A549 (cell line): ENCODE results near the gene ATG5. TPM values are rescaled to one million over a fixed set of nuclear protein-coding genes. Genes with fewer than 3 reads are reported as not detected.

ENCODE experiments used
- ATAC-seq, 2 experiments: fragments of 200-7000 bp in 1 of 2; fragments of >200 bp in 1 of 2; cut with Nextera tagmentation in 1 of 2; cut with Tn5 transposase in 1 of 2; 3 replicates each; pipeline versions ENCODE4 v1.8.0 to v1.9.1; 2018 to 2020; ENCODE audit warnings: mild to moderate bottlenecking in 1 of 2, moderate library complexity in 1 of 2
- CTCF ChIA-PET: fragments of 300-600 bp; sonication (Branson Sonifier 250); formaldehyde crosslinking; extraction: SDS; loops from one replicate; lab custom pipeline; 2021; ENCODE audit warnings: antibody characterized with exemption, inconsistent platforms; lab: Yijun Ruan, JAX
- POLR2A ChIA-PET: fragments of 350-600 bp; formaldehyde crosslinking; extraction: SDS; loops from one replicate; lab custom pipeline; 2021; ENCODE audit warnings: antibody characterized with exemption, inconsistent platforms; lab: Yijun Ruan, JAX
- DNase-seq, 2 experiments: peaks; one replicate each; pipeline versions ENCODE4 v3.0.0 to v3.0.0-alpha.2; 2011 to 2016; ENCODE audit warnings: low read depth in 1 of 2, low spot score in 1 of 2
- FAIRE-seq: peaks from 2 replicates; lab custom pipeline; 2011; peaks lifted over from hg19 to GRCh38; lab: Jason Lieb, UNC
- H3K27ac ChIP-seq, 2 experiments: fragments of >200 bp; sonication (Bioruptor Twin); formaldehyde crosslinking; 3 replicates each; pipeline ENCODE4 v1.5.1; 2016 to 2017
- H3K4me1 ChIP-seq: fragments of >200 bp; sonication (Bioruptor Twin); formaldehyde crosslinking; 3 replicates; pipeline ENCODE4 v1.6.1; 2016
- H3K4me2 ChIP-seq: fragments of >200 bp; sonication (Bioruptor Twin); formaldehyde crosslinking; 3 replicates; pipeline ENCODE4 v1.6.1; 2016
- H3K4me3 ChIP-seq: fragments of >200 bp; sonication (Bioruptor Twin); formaldehyde crosslinking; 3 replicates; pipeline ENCODE4 v1.5.1; 2016
- H3K9me3 ChIP-seq: fragments of >200 bp; sonication (Bioruptor Twin); formaldehyde crosslinking; 3 replicates; pipeline ENCODE4 v1.6.1; 2016
- CHD2 ChIP-seq: fragments of 150-350 bp; IDR thresholded peaks from 2 replicates; pipeline ENCODE4 v1.6.1; 2014; ENCODE audit warnings: low read length; ENCODE audit not compliant: partially characterized antibody
- EHMT2 ChIP-seq: fragments of 200-600 bp; sonication (generic); IDR thresholded peaks from 2 replicates; pipeline ENCODE4 v1.6.1; 2016; ENCODE audit warnings: antibody characterized with exemption, low read depth, mild to moderate bottlenecking, moderate library complexity
- EP300 ChIP-seq, 2 experiments: fragments of >200 bp; sonication (Bioruptor Twin); formaldehyde crosslinking; IDR thresholded peaks; 2 replicates in 1 of 2; 3 replicates in 1 of 2; pipeline ENCODE4 v1.6.1; 2016 to 2017
- FOSL2 ChIP-seq, 2 experiments: fragments of 450-650 bp in 1 of 2; fragments of >200 bp in 1 of 2; sonication (Bioruptor Twin) in 1 of 2; formaldehyde crosslinking; IDR thresholded peaks; 2 replicates each; pipeline versions ENCODE4 v1.5.0 to v1.6.1; 2016 to 2020; ENCODE audit warnings: mild to moderate bottlenecking in 1 of 2, moderate library complexity in 1 of 2
- GATA3 ChIP-seq: IDR thresholded peaks from 2 replicates; pipeline ENCODE4 v1.6.1; 2012; ENCODE audit warnings: borderline replicate concordance
- HEYL ChIP-seq: fragments of 250-450 bp; sonication (Bioruptor Pico); IDR thresholded peaks from 2 replicates; pipeline ENCODE4 v1.8.0; 2021; ENCODE audit warnings: mild to moderate bottlenecking, moderate library complexity
- HOXA7 ChIP-seq: fragments of 250-450 bp; sonication (Bioruptor Pico); IDR thresholded peaks from 2 replicates; pipeline ENCODE4 v1.5.0; 2020; ENCODE audit warnings: mild to moderate bottlenecking, moderate library complexity
- JUNB ChIP-seq: fragments of >200 bp; sonication (Bioruptor Twin); formaldehyde crosslinking; IDR thresholded peaks from 2 replicates; pipeline ENCODE4 v1.6.1; 2016
- KDM5A ChIP-seq: fragments of 200-600 bp; sonication (generic); IDR thresholded peaks from 2 replicates; pipeline ENCODE4 v1.6.1; 2016; ENCODE audit warnings: antibody characterized with exemption, mild to moderate bottlenecking
- MAZ ChIP-seq: fragments of 150-350 bp; IDR thresholded peaks from 2 replicates; pipeline ENCODE4 v1.6.1; 2014; ENCODE audit warnings: antibody characterized with exemption, low read depth, low read length, borderline replicate concordance
- MYC ChIP-seq: IDR thresholded peaks from 2 replicates; pipeline ENCODE4 v1.6.1; 2012; ENCODE audit warnings: mild to moderate bottlenecking, inconsistent platforms, low read length, improper control_type of control experiment, borderline replicate concordance
- NFE2L2 ChIP-seq: fragments of 150-350 bp; conservative IDR thresholded peaks from 2 replicates; pipeline ENCODE4 v1.6.1; 2014; ENCODE audit warnings: low read length
- NPAS2 ChIP-seq: fragments of 250-450 bp; sonication (Bioruptor Pico); IDR thresholded peaks from 2 replicates; pipeline ENCODE4 v1.8.0; 2022; ENCODE audit warnings: mild to moderate bottlenecking, moderate library complexity, borderline replicate concordance
- PBX3 ChIP-seq: IDR thresholded peaks from 2 replicates; pipeline ENCODE4 v1.6.1; 2012
- PHF8 ChIP-seq: fragments of 200-600 bp; sonication (generic); IDR thresholded peaks from 2 replicates; pipeline ENCODE4 v1.6.1; 2016; ENCODE audit warnings: low read depth, mild to moderate bottlenecking, antibody characterized with exemption, moderate library complexity, borderline replicate concordance
- POLR2AphosphoS2 ChIP-seq: conservative IDR thresholded peaks from 2 replicates; pipeline ENCODE4 v1.6.1; 2012; ENCODE audit warnings: low read length, improper control_type of control experiment, inconsistent platforms
- RAD21 ChIP-seq, 2 experiments: fragments of >200 bp in 1 of 2; sonication (Bioruptor Twin) in 1 of 2; formaldehyde crosslinking in 1 of 2; IDR thresholded peaks in 1 of 2; conservative IDR thresholded peaks in 1 of 2; 2 replicates in 1 of 2; 3 replicates in 1 of 2; pipeline ENCODE4 v1.6.1; 2012 to 2018; ENCODE audit warnings: inconsistent platforms in 1 of 2
- RCOR1 ChIP-seq: fragments of 150-350 bp; IDR thresholded peaks from 2 replicates; pipeline ENCODE4 v1.6.1; 2014; ENCODE audit warnings: antibody characterized with exemption, low read length, low read depth
- RNF2 ChIP-seq: fragments of 200-600 bp; sonication (generic); IDR thresholded peaks from 2 replicates; pipeline ENCODE4 v1.6.1; 2016; ENCODE audit warnings: low read depth, mild to moderate bottlenecking, antibody characterized with exemption, moderate library complexity, borderline replicate concordance
- SMC3 ChIP-seq: fragments of >200 bp; sonication (Bioruptor Twin); formaldehyde crosslinking; IDR thresholded peaks from 3 replicates; pipeline ENCODE4 v1.6.1; 2018; ENCODE audit warnings: inconsistent platforms
- ZFP36 ChIP-seq: fragments of 450-650 bp; IDR thresholded peaks from 2 replicates; pipeline ENCODE4 v1.6.1; 2014; ENCODE audit warnings: borderline replicate concordance; ENCODE audit not compliant: partially characterized antibody
- ZNF302 ChIP-seq: fragments of 250-450 bp; sonication (Bioruptor Pico); IDR thresholded peaks from 2 replicates; pipeline ENCODE4 v1.9.0; 2021; ENCODE audit warnings: inconsistent platforms, mild to moderate bottlenecking, moderate library complexity
- WGBS: methylation state at CpG from one replicate; pipeline ENCODE4 v1.1.6; 2017; ENCODE audit errors: missing lambda C conversion rate; 5-methylcytosine and 5-hydroxymethylcytosine counted together
- polyA plus RNA-seq, 4 experiments: library from polyadenylated mRNA; depleted of rRNA in 3 of 4; stranded (reverse); fragments of >200 nt; fragmentation: RNase III in 1 of 4; extraction: RNeasy Plus Mini Kit Qiagen cat#74134 plus additional on column Dnase treatment in 1 of 4; gene quantifications; 2 replicates in 3 of 4; 3 replicates in 1 of 4; pipeline ENCODE4 v1.2.3, GENCODE V29; 2011 to 2017
- TF ChIP-seq, protein P1 (sequence below): fragments of 450-650 bp; IDR thresholded peaks from 2 replicates; pipeline ENCODE4 v1.6.1; 2014; ENCODE audit warnings: antibody characterized with exemption
- TF ChIP-seq, protein P2 (sequence below): fragments of >200 bp; sonication (Bioruptor Twin); formaldehyde crosslinking; IDR thresholded peaks from 3 replicates; pipeline ENCODE4 v1.5.1; 2016

ATG5 gene
- polyA plus RNA-seq, 2 of the 4 experiments (the other 2 are of a cell fraction), result 26.6 to 53.5 TPM

GRCh38 chr6:106227612-106228507 lies 97.7 kb downstream of the ATG5 start (continued):
- TF ChIP-seq EP300 (IDR thresholded peaks at IDR 0.05) (no peak), HEYL (CRISPR knock-in tag) (no peak), KDM5A (no peak), RCOR1 (no peak)
- TF ChIP-seq, protein P1, sequence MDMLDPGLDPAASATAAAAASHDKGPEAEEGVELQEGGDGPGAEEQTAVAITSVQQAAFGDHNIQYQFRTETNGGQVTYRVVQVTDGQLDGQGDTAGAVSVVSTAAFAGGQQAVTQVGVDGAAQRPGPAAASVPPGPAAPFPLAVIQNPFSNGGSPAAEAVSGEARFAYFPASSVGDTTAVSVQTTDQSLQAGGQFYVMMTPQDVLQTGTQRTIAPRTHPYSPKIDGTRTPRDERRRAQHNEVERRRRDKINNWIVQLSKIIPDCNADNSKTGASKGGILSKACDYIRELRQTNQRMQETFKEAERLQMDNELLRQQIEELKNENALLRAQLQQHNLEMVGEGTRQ, result no peak

DNA sequence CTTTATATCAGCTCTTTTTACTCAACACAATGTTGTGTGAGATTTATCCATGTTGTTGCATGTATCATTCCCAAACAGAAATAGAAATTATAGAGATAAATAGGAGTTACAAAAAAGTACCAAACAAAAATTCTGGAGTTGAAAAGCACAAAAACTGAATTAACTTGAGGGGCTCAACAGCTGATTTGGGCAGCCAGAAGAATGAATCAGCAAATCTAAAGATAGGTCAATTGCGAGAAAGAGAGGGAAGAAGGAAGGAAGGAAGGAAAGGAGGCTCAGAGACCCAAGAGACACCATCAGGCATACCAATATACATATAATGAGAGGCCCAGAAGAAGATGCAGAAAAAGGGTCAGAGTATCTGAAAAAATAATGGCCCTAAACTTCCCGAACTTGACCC lies 98.9 kb downstream of the ATG5 start:
- ChIA-PET POLR2A (no interaction called here), CTCF (interaction anchor here (0.5 kb wide), 1 partner anchor 587 kb away, joined by 3 read pairs; no protein-coding TSS in a partner anchor)
- Histone ChIP-seq H3K9me3 (no peaks in the 10 kb centered on the region), H3K4me2 (no peak overlapping the region), H3K27ac (peak overlapping the region; percentile 57 to 64), H3K4me3 (no peak overlapping the region), H3K4me1 (peaks cover 39% of the 10 kb centered on the region)
- FAIRE-seq (no peak), DNase-seq (no peak), ATAC-seq (no peak)
- TF ChIP-seq KDM5A (no peak), ZNF302 (no peak)
- 85% methylated on average over 2 of the region's 2 CpGs for WGBS

DNA sequence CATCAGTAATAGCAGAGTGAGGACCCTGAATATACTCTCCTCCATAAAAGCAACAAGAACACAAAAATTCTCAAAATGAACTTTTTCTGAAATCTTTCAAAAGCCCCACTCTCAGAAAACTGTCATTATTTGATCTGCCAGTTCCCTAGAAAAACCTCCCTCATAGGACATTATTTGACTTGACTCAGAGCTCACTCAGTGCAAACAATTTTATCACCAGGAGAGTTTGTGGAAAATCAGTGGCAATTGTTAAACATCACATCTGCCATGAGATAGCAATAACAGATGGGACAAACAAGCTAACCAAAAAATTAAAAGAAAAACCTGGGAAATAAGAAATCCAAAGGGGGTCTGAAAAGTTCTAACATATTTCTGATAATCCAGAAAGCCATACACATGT lies 100.0 kb downstream of the ATG5 start:
- Histone ChIP-seq H3K9me3 (no peaks in the 10 kb centered on the region), H3K4me3 (no peak overlapping the region), H3K27ac (peak overlapping the region; percentile 64 to 75)
- TF ChIP-seq GATA3 (peak; percentile 28; the same call in 1 of the 2 replicates), RAD21 (conservative IDR thresholded peaks at IDR 0.05 in 1 of 2, IDR thresholded peaks at IDR 0.05 in 1 of 2) (0 out of 5 replicates have a peak, but pooled peaks of 1 of the 2 experiments have one; percentile 16), JUNB (no peak)
- TF ChIP-seq, all 56 proteins: peak for 2
- FAIRE-seq, result no peak
- peak; percentile 3 to 32 for DNase-seq
- ATAC-seq, result peak in 1 of 2 experiments; percentile 62; a peak in 3 of 6 replicates
- H3K4me2 ChIP-seq, result peak overlapping the region; percentile 68
- ChIA-PET POLR2A (no interaction called here), CTCF (interaction anchor here (4.3 kb wide), 1 partner anchor 794 kb away, joined by 42 read pairs; no protein-coding TSS in a partner anchor)
- H3K4me1 ChIP-seq, result peaks cover 39% of the 10 kb centered on the region

GRCh38 chr6:106223300-106223930 lies 102.1 kb downstream of the ATG5 start:
- DNase-seq (peak; percentile 6 to 76), ATAC-seq (peak; percentile 54 to 84; a peak in 3 of 6 replicates)
- ChIA-PET CTCF (interaction anchor here (0.6 to 4.3 kb wide), 32 partner anchors 10 to 843 kb away, joined by 3 to 42 read pairs (median 4); no protein-coding TSS in a partner anchor), POLR2A (interaction anchor here (0.9 kb wide), 1 partner anchor 137 kb away, joined by 4 read pairs; no protein-coding TSS in a partner anchor)
- H3K4me3 ChIP-seq, result no peak overlapping the region
- peaks cover 39% of the 10 kb centered on the region for H3K4me1 ChIP-seq
- WGBS, result 4% methylated on average over 2 of the region's 2 CpGs
- TF ChIP-seq SMC3 (peak; percentile 73), EP300 (IDR thresholded peaks at IDR 0.05) (no peak), ZNF302 (no peak), PHF8 (no peak), FOSL2 (IDR thresholded peaks at IDR 0.05) (no peak), FOSL2 (CRISPR knock-in tag; IDR thresholded peaks at IDR 0.05) (no peak), NFE2L2 (no peak), HOXA7 (no peak), MAZ (no peak), CHD2 (no peak), JUNB (no peak), MYC (no peak), NPAS2 (CRISPR knock-in tag) (no peak), ZFP36 (no peak), POLR2AphosphoS2 (no peak), RAD21 (conservative IDR thresholded peaks at IDR 0.05 in 1 of 2, IDR thresholded peaks at IDR 0.05 in 1 of 2) (peak; percentile 81 to 87), EHMT2 (no peak), RNF2 (no peak), PBX3 (no peak)
- TF ChIP-seq, protein P2, sequence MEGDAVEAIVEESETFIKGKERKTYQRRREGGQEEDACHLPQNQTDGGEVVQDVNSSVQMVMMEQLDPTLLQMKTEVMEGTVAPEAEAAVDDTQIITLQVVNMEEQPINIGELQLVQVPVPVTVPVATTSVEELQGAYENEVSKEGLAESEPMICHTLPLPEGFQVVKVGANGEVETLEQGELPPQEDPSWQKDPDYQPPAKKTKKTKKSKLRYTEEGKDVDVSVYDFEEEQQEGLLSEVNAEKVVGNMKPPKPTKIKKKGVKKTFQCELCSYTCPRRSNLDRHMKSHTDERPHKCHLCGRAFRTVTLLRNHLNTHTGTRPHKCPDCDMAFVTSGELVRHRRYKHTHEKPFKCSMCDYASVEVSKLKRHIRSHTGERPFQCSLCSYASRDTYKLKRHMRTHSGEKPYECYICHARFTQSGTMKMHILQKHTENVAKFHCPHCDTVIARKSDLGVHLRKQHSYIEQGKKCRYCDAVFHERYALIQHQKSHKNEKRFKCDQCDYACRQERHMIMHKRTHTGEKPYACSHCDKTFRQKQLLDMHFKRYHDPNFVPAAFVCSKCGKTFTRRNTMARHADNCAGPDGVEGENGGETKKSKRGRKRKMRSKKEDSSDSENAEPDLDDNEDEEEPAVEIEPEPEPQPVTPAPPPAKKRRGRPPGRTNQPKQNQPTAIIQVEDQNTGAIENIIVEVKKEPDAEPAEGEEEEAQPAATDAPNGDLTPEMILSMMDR, result peak; percentile 69
- TF ChIP-seq, all 56 proteins: peak for 3
- FAIRE-seq, result no peak
- Histone ChIP-seq H3K9me3 (no peaks in the 10 kb centered on the region), H3K4me2 (no peak overlapping the region; the same call in 2 of the 3 replicates), H3K27ac (peak overlapping the region; percentile 16 to 56; a peak in 2 of 6 replicates)
